Transverse colon (tissue), 4 donors: ENCODE data around the gene LPO. TPM values are rescaled to one million over a fixed set of nuclear protein-coding genes. Genes with fewer than 3 reads are reported as not detected.

Experiments used
- DNase-seq: peaks from one replicate; pipeline ENCODE4 v3.0.0-alpha.2; 2019
- H3K27ac ChIP-seq, 4 donors: fragments of 200-600 bp; sonication (generic); 2 replicates each; pipeline ENCODE4 v1.5.1; 2016 to 2018; ENCODE audit warnings: inconsistent platforms in 4 of 4
- H3K27me3 ChIP-seq: fragments of 200-600 bp; sonication (generic); 2 replicates; pipeline ENCODE4 v1.5.1; 2017; ENCODE audit warnings: inconsistent platforms
- H3K36me3 ChIP-seq, 4 donors: fragments of 200-600 bp; sonication (generic); 2 replicates each; pipeline ENCODE4 v1.5.1; 2017 to 2019; ENCODE audit warnings: inconsistent platforms in 4 of 4
- H3K4me1 ChIP-seq, 4 donors: fragments of 200-600 bp; sonication (generic); 2 replicates each; pipeline ENCODE4 v1.5.1; 2017 to 2020; ENCODE audit warnings: inconsistent platforms in 4 of 4
- H3K4me3 ChIP-seq, 4 donors: fragments of 200-600 bp; sonication (generic); 1 replicate in 1 of 4; 2 replicates in 3 of 4; pipeline versions ENCODE4 v1.5.1 to v1.6.1; 2017 to 2019; ENCODE audit warnings: inconsistent platforms in 4 of 4
- H3K9me3 ChIP-seq, 2 donors: fragments of 200-600 bp; sonication (generic); 2 replicates each; pipeline ENCODE4 v1.5.1; 2017 to 2019; ENCODE audit warnings: inconsistent platforms in 2 of 2
- EP300 ChIP-seq: sonication (generic); formaldehyde crosslinking; IDR thresholded peaks from one replicate; pipeline ENCODE4 v1.6.1; 2017; ENCODE audit warnings: antibody characterized with exemption, low read depth
- POLR2A ChIP-seq: fragments of 450-650 bp; IDR thresholded peaks from one replicate; pipeline ENCODE4 v1.6.1; 2016; ENCODE audit warnings: antibody characterized with exemption, mild to moderate bottlenecking, moderate library complexity
- POLR2AphosphoS5 ChIP-seq, 3 donors: sonication (generic); formaldehyde crosslinking; IDR thresholded peaks; one replicate each; pipeline ENCODE4 v1.6.1; 2016; ENCODE audit warnings: antibody characterized with exemption in 3 of 3
- WGBS, 2 donors: methylation state at CpG; one replicate each; pipeline ENCODE4 v1.1.5; 2018; ENCODE audit warnings: low coverage in 1 of 2; 5-methylcytosine and 5-hydroxymethylcytosine counted together
- in situ Hi-C, 4 donors: fragments of 200-750 bp; cut with MboI; loops; one replicate each; pipeline versions ENCODE4 v1.15.0 to v1.15.1; 2017; ENCODE audit warnings: low sequenced_read_pairs in 3 of 4, low pct_ligation_motif_present in 1 of 4, low pct_unique_long_range_greater_than_20kb in 1 of 4
- intact Hi-C: fragments of 100-400 bp; cut with DNase I; formaldehyde crosslinking; loops from one replicate; pipeline ENCODE4 v1.15.1; 2023; ENCODE audit warnings: low total_unique reads
- total RNA-seq, 4 donors: library from RNA; depleted of rRNA; stranded (reverse); fragments of >200 nt; gene quantifications; one replicate each; pipeline ENCODE4 v1.1.0, GENCODE V29; 2016
- TF ChIP-seq, protein P1 (sequence below), 5 experiments: fragments of 200-600 bp in 3 of 5; fragments of 450-650 bp in 2 of 5; sonication (generic) in 3 of 5; IDR thresholded peaks; 1 replicate in 2 of 5; 2 replicates in 3 of 5; pipeline ENCODE4 v1.5.1; 2016 to 2017; ENCODE audit warnings: antibody characterized with exemption in 5 of 5, inconsistent platforms in 3 of 5, mild to moderate bottlenecking in 2 of 5, moderate library complexity in 1 of 5

Gene LPO
- total RNA-seq, 4 donors from 2014 or later, result not detected

DNA sequence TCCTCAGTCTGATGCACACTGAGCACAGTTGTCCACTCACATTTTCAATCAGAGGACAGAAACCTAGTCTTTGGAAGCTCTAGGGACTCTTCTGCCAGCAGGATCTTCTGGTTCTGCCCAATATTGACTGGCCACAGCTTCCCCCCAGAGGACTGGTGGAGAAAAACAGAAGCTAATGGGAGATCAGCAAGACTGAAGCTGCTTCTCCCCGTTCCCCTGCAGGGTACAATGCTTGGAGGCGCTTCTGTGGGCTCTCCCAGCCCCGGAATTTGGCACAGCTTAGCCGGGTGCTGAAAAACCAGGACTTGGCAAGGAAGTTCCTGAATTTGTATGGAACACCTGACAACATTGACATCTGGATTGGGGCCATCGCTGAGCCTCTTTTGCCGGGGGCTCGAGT is 35.5 kb upstream of the LPO start:
- TF ChIP-seq, protein P1, sequence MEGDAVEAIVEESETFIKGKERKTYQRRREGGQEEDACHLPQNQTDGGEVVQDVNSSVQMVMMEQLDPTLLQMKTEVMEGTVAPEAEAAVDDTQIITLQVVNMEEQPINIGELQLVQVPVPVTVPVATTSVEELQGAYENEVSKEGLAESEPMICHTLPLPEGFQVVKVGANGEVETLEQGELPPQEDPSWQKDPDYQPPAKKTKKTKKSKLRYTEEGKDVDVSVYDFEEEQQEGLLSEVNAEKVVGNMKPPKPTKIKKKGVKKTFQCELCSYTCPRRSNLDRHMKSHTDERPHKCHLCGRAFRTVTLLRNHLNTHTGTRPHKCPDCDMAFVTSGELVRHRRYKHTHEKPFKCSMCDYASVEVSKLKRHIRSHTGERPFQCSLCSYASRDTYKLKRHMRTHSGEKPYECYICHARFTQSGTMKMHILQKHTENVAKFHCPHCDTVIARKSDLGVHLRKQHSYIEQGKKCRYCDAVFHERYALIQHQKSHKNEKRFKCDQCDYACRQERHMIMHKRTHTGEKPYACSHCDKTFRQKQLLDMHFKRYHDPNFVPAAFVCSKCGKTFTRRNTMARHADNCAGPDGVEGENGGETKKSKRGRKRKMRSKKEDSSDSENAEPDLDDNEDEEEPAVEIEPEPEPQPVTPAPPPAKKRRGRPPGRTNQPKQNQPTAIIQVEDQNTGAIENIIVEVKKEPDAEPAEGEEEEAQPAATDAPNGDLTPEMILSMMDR (IDR thresholded peaks at IDR 0.05), result no peak
- TF ChIP-seq POLR2A (no peak), POLR2AphosphoS5 (IDR thresholded peaks at IDR 0.05) (no peak), EP300 (no peak)
- intact Hi-C loops (no loop called here), in situ Hi-C loops (no loop called here)
- Histone ChIP-seq H3K27me3 (peaks cover 11% of the 10 kb centered on the region), H3K9me3 (no peaks in the 10 kb centered on the region), H3K4me1 (no peaks in the 10 kb centered on the region), H3K4me3 (no peak overlapping the region), H3K36me3 (no peaks in the 10 kb centered on the region), H3K27ac (no peak overlapping the region)
- DNase-seq, result no peak
- 85% methylated on average over 7 of the region's 7 CpGs; no CpG with 5 or more reads in 1 of the 2 donors for WGBS, 2 donors

DNA sequence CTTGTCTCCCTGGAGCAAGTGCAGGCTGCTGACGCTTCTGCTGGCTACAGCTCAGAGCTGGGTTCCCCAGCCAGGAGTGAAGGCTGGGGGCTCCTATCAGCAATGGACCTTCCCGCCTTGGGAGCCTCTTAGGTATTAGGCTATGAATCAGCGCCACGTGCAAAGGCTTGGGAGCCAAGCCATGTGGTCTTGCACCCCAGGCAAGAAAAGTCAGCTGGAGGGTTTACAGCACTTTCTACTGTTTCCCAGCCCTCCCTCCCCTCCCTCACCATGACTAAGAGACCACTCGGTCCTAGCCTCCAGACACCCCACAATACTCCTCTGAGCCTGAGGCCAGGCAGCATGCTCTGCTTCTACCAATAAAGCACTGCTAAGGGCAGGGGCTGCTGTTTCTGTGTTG is 33.6 kb upstream of the LPO start:
- no peaks in the 10 kb centered on the region for H3K27me3 ChIP-seq
- TF ChIP-seq EP300 (no peak), POLR2A (no peak), POLR2AphosphoS5 (IDR thresholded peaks at IDR 0.05) (no peak)
- TF ChIP-seq, protein P1 (IDR thresholded peaks at IDR 0.05), result no peak
- no peaks in the 10 kb centered on the region for H3K9me3 ChIP-seq
- H3K36me3 ChIP-seq, result peaks cover 0 to 5% (median 0%) of the 10 kb centered on the region in 4 donors
- 80 to 87% methylated on average over 3 to 5 of the region's 5 CpGs for WGBS, 2 donors
- H3K27ac ChIP-seq, result no peak overlapping the region
- no peak for DNase-seq
- no peaks in the 10 kb centered on the region for H3K4me1 ChIP-seq
- in situ Hi-C loops, result no loop called here
- no peak overlapping the region for H3K4me3 ChIP-seq
- intact Hi-C loops, result no loop called here

DNA sequence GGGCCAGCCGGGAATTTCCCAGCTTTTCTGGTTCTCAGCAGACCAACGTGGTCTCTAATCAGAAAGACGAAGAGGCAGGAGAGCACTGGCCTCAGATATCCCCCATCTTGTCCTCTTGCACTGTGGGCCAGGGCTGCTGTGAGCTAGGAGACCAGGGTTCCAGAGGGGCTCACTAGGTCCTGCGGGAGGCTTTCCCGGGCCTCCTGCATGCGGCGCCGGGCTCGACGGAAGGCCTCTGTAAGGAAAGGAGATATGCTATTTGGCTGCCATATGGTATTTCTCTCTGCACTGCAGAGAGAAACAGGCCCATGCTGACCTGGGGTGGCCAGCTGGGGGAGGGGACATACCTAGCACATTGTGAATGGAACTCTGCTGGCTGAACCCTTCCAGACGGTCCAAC is 32.4 kb upstream of the LPO start:
- no peaks in the 10 kb centered on the region for H3K9me3 ChIP-seq
- no peaks in the 10 kb centered on the region for H3K27me3 ChIP-seq
- TF ChIP-seq, protein P1 (IDR thresholded peaks at IDR 0.05), result no peak
- H3K4me1 ChIP-seq, result no peaks in the 10 kb centered on the region
- no peak for DNase-seq
- in situ Hi-C loops (no loop called here), intact Hi-C loops (no loop called here)
- H3K27ac ChIP-seq, result no peak overlapping the region
- no peak overlapping the region for H3K4me3 ChIP-seq
- peaks cover 0 to 9% (median 1%) of the 10 kb centered on the region in 4 donors for H3K36me3 ChIP-seq
- WGBS, 2 donors, result 95% methylated on average over 10 of the region's 11 CpGs; no CpG with 5 or more reads in 1 of the 2 donors

DNA sequence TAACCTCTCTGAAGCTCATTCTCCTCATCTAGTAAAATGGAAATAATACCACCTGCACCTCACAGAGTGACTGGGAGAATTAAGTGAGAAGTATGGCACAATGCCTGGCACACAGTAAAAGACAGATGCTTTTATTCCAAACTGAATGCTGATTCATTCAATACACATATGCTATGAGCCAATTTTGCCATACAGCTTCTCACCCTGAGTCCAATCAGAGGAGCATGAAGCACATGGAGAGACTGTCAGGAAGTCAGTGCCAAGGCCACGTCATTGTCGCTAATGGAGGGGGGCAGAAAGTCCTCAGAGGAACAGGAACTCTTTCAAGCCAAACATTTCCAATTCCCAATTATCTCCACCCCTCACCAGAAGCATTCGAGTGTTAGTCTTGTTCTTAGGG is 30.9 kb upstream of the LPO start:
- Histone ChIP-seq H3K27me3 (no peaks in the 10 kb centered on the region), H3K27ac (no peak overlapping the region), H3K9me3 (no peaks in the 10 kb centered on the region), H3K4me3 (no peak overlapping the region), H3K4me1 (no peaks in the 10 kb centered on the region), H3K36me3 (peaks cover 0 to 16% (median 4%) of the 10 kb centered on the region in 4 donors)
- no peak for DNase-seq
- in situ Hi-C loops, result no loop called here
- TF ChIP-seq POLR2A (no peak), EP300 (no peak), POLR2AphosphoS5 (IDR thresholded peaks at IDR 0.05) (no peak)
- TF ChIP-seq, protein P1 (IDR thresholded peaks at IDR 0.05), result no peak
- intact Hi-C loops, result no loop called here
- 93 to 100% methylated on average over 1 to 3 of the region's 3 CpGs for WGBS, 2 donors
